ENCODE measurements around the gene RNF111.
A peak's percentile ranks its signal among the peaks of the same experiment; 100 is the strongest.

RNF111 gene

DNA sequence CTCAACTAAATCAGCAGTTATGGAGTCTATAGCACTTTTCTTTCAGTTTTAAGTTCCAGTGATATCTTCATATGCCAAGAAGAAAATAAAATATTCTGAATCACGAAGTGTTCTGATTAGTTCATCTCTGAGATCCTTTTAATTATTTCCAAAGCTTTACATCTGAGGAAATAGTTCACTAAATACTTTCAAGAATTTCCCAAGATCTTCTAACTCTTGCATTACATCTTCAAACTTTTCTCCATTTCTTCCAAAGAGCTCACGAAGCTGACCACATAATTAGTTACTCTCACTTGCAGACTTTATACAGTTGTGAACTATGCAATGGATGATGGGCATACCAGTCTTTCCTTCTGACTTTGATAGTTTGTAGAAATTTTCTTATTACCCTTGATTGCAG is 4.2 kb upstream of the RNF111 start:
- Histone ChIP-seq H3K4me2 (ENCODE audit: low read length) (no peak overlapping the region), H3K36me3 (ENCODE audit: control insufficient read depth, insufficient read depth, low read length) (no peaks in the 10 kb centered on the region), H3K4me3 (ENCODE audit: low read depth, low read length) (no peak overlapping the region), H3K4me1 (no peaks in the 10 kb centered on the region), H3K27ac (no peak overlapping the region), H3K27me3 (ENCODE audit: control insufficient read depth, insufficient read depth, low read length) (no peaks in the 10 kb centered on the region), H3K9me3 (ENCODE audit: control insufficient read depth, low read length) (no peaks in the 10 kb centered on the region), H3K79me2 (peaks cover 3% of the 10 kb centered on the region), H3K9ac (no peak overlapping the region), H2AFZ (no peak overlapping the region)
- TF ChIP-seq, protein P1, sequence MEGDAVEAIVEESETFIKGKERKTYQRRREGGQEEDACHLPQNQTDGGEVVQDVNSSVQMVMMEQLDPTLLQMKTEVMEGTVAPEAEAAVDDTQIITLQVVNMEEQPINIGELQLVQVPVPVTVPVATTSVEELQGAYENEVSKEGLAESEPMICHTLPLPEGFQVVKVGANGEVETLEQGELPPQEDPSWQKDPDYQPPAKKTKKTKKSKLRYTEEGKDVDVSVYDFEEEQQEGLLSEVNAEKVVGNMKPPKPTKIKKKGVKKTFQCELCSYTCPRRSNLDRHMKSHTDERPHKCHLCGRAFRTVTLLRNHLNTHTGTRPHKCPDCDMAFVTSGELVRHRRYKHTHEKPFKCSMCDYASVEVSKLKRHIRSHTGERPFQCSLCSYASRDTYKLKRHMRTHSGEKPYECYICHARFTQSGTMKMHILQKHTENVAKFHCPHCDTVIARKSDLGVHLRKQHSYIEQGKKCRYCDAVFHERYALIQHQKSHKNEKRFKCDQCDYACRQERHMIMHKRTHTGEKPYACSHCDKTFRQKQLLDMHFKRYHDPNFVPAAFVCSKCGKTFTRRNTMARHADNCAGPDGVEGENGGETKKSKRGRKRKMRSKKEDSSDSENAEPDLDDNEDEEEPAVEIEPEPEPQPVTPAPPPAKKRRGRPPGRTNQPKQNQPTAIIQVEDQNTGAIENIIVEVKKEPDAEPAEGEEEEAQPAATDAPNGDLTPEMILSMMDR (IDR thresholded peaks at IDR 0.05), result no peak

DNA sequence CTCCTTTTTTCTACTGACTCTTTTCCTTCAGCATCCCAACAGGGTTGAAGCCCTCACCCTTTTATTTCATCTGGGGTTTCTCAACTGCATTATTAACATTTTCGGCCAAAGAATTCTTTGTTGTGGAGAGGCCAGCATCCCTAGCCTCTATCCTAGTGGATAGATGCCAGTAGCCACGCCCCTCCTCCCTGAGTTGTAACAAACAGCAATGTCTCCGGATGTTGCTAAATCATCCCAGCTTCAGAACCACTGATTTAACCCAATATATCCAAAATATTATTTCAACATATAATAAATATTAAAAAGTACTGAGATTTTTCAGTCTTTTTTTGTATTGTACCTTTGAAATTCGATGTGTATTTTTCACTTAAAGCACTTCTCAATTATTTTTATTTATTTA is 2.0 kb upstream of the RNF111 start:
- Histone ChIP-seq H3K4me3 (ENCODE audit: low read depth, low read length) (no peak overlapping the region), H3K9ac (no peak overlapping the region), H3K4me2 (ENCODE audit: low read length) (no peak overlapping the region), H3K36me3 (ENCODE audit: control insufficient read depth, insufficient read depth, low read length) (no peaks in the 10 kb centered on the region), H2AFZ (no peak overlapping the region), H3K79me2 (peaks cover 3% of the 10 kb centered on the region), H3K9me3 (ENCODE audit: control insufficient read depth, low read length) (no peaks in the 10 kb centered on the region), H3K27me3 (ENCODE audit: control insufficient read depth, insufficient read depth, low read length) (no peaks in the 10 kb centered on the region), H3K27ac (no peak overlapping the region), H3K4me1 (no peaks in the 10 kb centered on the region)
- TF ChIP-seq, protein P1 (IDR thresholded peaks at IDR 0.05), result no peak

DNA sequence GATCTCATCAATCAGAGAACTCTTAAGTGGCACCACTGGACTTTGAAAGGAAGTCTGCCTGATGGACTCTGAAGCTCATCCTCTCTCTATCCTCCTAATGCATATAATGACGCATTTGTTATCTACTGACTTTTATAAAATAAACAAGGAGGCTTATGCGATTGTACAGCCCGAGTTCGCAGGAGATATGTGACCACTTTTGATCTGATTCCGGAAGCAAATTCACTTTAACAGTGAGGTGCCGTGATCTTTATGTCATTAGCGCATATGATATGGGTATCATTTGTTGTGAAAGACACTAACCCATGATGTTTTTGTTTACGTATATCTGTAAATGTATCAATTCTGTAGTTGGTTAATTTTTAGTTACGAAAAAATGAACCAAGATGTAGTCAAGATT is 427 bp upstream of the RNF111 start:
- Histone ChIP-seq H3K36me3 (ENCODE audit: control insufficient read depth, insufficient read depth, low read length) (no peaks in the 10 kb centered on the region), H3K4me2 (ENCODE audit: low read length) (peak overlapping the region; percentile 77), H2AFZ (peak overlapping the region; percentile 72), H3K9me3 (ENCODE audit: control insufficient read depth, low read length) (no peaks in the 10 kb centered on the region), H3K27me3 (ENCODE audit: control insufficient read depth, insufficient read depth, low read length) (no peaks in the 10 kb centered on the region), H3K4me3 (ENCODE audit: low read depth, low read length) (peak overlapping the region; percentile 98), H3K27ac (peak overlapping the region; percentile 85), H3K79me2 (peaks cover 7% of the 10 kb centered on the region), H3K4me1 (no peaks in the 10 kb centered on the region), H3K9ac (no peak overlapping the region)
- TF ChIP-seq, protein P1 (IDR thresholded peaks at IDR 0.05), result no peak

DNA sequence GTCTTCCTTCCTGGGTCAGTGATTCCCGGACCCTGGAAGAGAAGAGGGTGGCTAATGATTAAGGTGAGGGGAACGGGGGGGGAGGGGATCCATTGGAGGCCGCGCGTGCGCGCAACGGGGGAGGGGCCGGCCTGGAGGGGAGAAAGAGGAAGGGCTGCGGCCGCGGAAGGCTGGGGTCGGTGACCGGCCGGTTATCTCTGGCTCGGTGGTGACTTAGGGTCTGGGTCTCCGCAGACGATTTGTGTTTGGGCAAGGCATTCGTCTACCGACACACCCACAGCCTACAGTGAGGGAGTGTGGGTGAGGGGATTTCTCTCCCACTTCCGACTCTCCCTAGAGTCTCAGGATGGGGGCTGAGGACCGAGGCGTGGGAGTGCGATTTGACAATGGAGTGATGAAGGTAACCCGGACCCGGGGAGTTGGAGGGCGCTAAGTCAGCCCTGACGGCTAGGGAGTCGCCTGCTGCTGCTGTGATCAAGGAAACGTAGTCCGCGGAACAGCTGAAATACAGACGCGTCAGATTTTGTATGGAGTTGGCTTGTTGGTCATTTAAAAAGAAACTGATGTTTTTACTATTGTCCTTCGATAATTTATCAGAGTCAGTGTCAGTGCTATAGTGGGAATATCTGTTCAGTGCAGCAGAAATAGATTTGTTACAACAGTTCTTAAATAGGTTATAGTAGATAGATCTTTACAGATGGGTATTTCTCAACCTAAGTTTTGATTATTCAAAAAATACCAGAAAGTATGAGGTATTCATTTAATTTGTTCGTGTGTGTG is 733 bp downstream of the RNF111 start:
- Histone ChIP-seq H3K4me3 (ENCODE audit: low read depth, low read length) (peak overlapping the region; percentile 98), H3K9me3 (ENCODE audit: control insufficient read depth, low read length) (no peaks in the 10 kb centered on the region), H3K79me2 (peaks cover 10% of the 10 kb centered on the region), H3K36me3 (ENCODE audit: control insufficient read depth, insufficient read depth, low read length) (no peaks in the 10 kb centered on the region), H2AFZ (peak overlapping the region; percentile 72), H3K27ac (peak overlapping the region; percentile 85), H3K9ac (peak overlapping the region; percentile 11), H3K27me3 (ENCODE audit: control insufficient read depth, insufficient read depth, low read length) (no peaks in the 10 kb centered on the region), H3K4me2 (ENCODE audit: low read length) (peak overlapping the region; percentile 77), H3K4me1 (no peaks in the 10 kb centered on the region)
- TF ChIP-seq, protein P1 (IDR thresholded peaks at IDR 0.05), result no peak

DNA sequence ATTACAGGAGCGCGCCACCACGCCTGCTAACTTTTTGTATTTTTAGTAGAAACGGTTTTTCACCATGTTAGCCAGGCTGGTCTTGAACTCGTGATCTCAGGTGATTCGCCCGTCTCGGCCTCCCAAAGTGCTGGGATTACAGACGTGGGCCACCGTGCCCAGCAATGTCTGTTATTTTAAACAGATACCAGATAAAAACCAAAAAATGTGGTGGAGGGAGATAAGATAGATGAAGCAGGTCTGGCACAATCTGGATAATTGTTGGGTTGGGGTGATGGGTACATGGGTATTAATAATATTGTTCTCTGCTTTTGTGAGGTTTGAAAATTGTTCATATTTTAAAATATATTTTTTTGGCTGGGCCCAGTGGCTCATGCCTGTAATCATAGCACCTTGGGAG is 4.7 kb downstream of the RNF111 start:
- H2AFZ ChIP-seq, result no peak overlapping the region
- H3K79me2 ChIP-seq, result peaks cover 13% of the 10 kb centered on the region
- H3K27ac ChIP-seq, result no peak overlapping the region
- no peaks in the 10 kb centered on the region for H3K27me3 ChIP-seq (ENCODE audit: control insufficient read depth, insufficient read depth, low read length)
- no peak overlapping the region for H3K9ac ChIP-seq
- H3K4me3 ChIP-seq (ENCODE audit: low read depth, low read length), result no peak overlapping the region
- no peak overlapping the region for H3K4me2 ChIP-seq (ENCODE audit: low read length)
- no peaks in the 10 kb centered on the region for H3K9me3 ChIP-seq (ENCODE audit: control insufficient read depth, low read length)
- no peaks in the 10 kb centered on the region for H3K36me3 ChIP-seq (ENCODE audit: control insufficient read depth, insufficient read depth, low read length)
- TF ChIP-seq, protein P1 (IDR thresholded peaks at IDR 0.05), result no peak
- H3K4me1 ChIP-seq, result no peaks in the 10 kb centered on the region
